ENCODE results near the gene ASB4. TPM values are rescaled to one million over a fixed set of nuclear protein-coding genes. Genes with fewer than 3 reads are reported as not detected.

Gene ASB4
- total and polyA plus RNA-seq, 2 experiments from 2014 or later: not detected

- Histone ChIP-seq H2AFZ (no peak overlapping the region), H3K9me2 (ENCODE audit: insufficient read depth) (no peaks in the 10 kb centered on the region), H3K27ac (ENCODE audit: low read depth) (no peak overlapping the region), H3K79me2 (replicated peaks; ENCODE audit: insufficient read depth) (no peaks in the 10 kb centered on the region), H3K36me3 (ENCODE audit: insufficient read depth) (no peaks in the 10 kb centered on the region), H3K4me2 (no peak overlapping the region), H3K4me3 (no peak overlapping the region), H3F3A (replicated peaks; ENCODE audit: low read depth) (no peaks in the 10 kb centered on the region), H4K20me1 (replicated peaks; ENCODE audit: insufficient read depth) (no peaks in the 10 kb centered on the region), H3K27me3 (ENCODE audit: insufficient read depth) (peaks cover 6% of the 10 kb centered on the region), H3K4me1 (ENCODE audit: insufficient read depth) (no peaks in the 10 kb centered on the region)
- H3K27ac Mint-ChIP-seq: no peak overlapping the region
- ATAC-seq (no peak), DNase-seq (ENCODE audit: low spot score) (no peak)
- H3K9me3 Mint-ChIP-seq: no peaks in the 10 kb centered on the region
- peaks cover 2% of the 10 kb centered on the region for H3K27me3 Mint-ChIP-seq (ENCODE audit: insufficient read depth, low read depth, poor library complexity)
- TF ChIP-seq EZH2 (IDR thresholded peaks at IDR 0.05; ENCODE audit: low read depth, unreplicated experiment): no peak
- no peak for TF ChIP-seq STAT1 (IDR thresholded peaks at IDR 0.05; ENCODE audit: unreplicated experiment)
- TF ChIP-seq CREB1 (CRISPR knock-in tag; IDR thresholded peaks at IDR 0.05; ENCODE audit: low read depth): no peak
- TF ChIP-seq ZNF114 (CRISPR knock-in tag; IDR thresholded peaks at IDR 0.05): no peak
- no peak for TF ChIP-seq ZNF331 (CRISPR knock-in tag; IDR thresholded peaks at IDR 0.05; ENCODE audit: low read depth)
- TF ChIP-seq EZH2phosphoT487 (IDR thresholded peaks at IDR 0.05; ENCODE audit: unreplicated experiment): no peak
- no peak for TF ChIP-seq REST (IDR thresholded peaks at IDR 0.05; ENCODE audit: unreplicated experiment)
- no peak for TF ChIP-seq POLR2AphosphoS5 (IDR thresholded peaks at IDR 0.05; ENCODE audit: low read depth)
- no peak for TF ChIP-seq JUNB (IDR thresholded peaks at IDR 0.05; ENCODE audit: unreplicated experiment)
- no peak for TF ChIP-seq ETS1 (IDR thresholded peaks at IDR 0.05)
- TF ChIP-seq ZNF462 (CRISPR knock-in tag; IDR thresholded peaks at IDR 0.05): no peak
- no peak for TF ChIP-seq CTCF (conservative IDR thresholded peaks at IDR 0.05; ENCODE audit: low read depth in 2 of 2)
- TF ChIP-seq NANOG (IDR thresholded peaks at IDR 0.05; ENCODE audit: borderline replicate concordance): no peak
- H3K4me1 Mint-ChIP-seq: peaks cover 11% of the 10 kb centered on the region; the same call in 2 of the 3 replicates
- no peaks in the 10 kb centered on the region for H3K36me3 Mint-ChIP-seq (ENCODE audit: low read depth)
- no peak overlapping the region for H3K4me3 Mint-ChIP-seq
Observed at GRCh38 chr7:95589766-95590165, 104.0 kb downstream of the ASB4 start.

Data from GM23338 (cell line).